SJSA1 (cell line): ENCODE results near the gene CNTNAP5. TPM values are rescaled to one million over a fixed set of nuclear protein-coding genes. Genes with fewer than 3 reads are reported as not detected.

Experiments
- DNase-seq, 2 experiments: peaks; one replicate each; pipeline ENCODE4 v3.0.0-alpha.2; 2015 to 2020; ENCODE audit warnings: low spot score in 2 of 2, low read depth in 1 of 2
- H3K27ac ChIP-seq: fragments of 250-450 bp; sonication (Bioruptor Pico); 2 replicates; pipeline ENCODE4 v1.5.1; 2020; ENCODE audit warnings: mild to moderate bottlenecking, moderate library complexity
- H3K27me3 ChIP-seq: fragments of 250-450 bp; sonication (Bioruptor Pico); replicated peaks from 2 replicates; pipeline ENCODE4 v1.5.1; 2020; ENCODE audit warnings: mild to moderate bottlenecking, moderate library complexity
- H3K36me3 ChIP-seq: fragments of 250-450 bp; sonication (Bioruptor Pico); 2 replicates; pipeline ENCODE4 v1.5.1; 2020; ENCODE audit warnings: mild to moderate bottlenecking
- H3K4me1 ChIP-seq: fragments of 250-450 bp; sonication (Bioruptor Pico); replicated peaks from 2 replicates; pipeline ENCODE4 v1.6.1; 2021; ENCODE audit warnings: mild to moderate bottlenecking
- H3K4me3 ChIP-seq: fragments of 250-450 bp; sonication (Bioruptor Pico); 2 replicates; pipeline ENCODE4 v1.5.1; 2020; ENCODE audit warnings: mild to moderate bottlenecking
- H3K9me3 ChIP-seq: fragments of 250-450 bp; sonication (Bioruptor Pico); replicated peaks from 2 replicates; pipeline ENCODE4 v1.5.1; 2020; ENCODE audit warnings: mild to moderate bottlenecking
- total RNA-seq: library from RNA; depleted of rRNA; stranded (reverse); fragments of >200 nt; shearing (Covaris generic); gene quantifications from 2 replicates; pipeline ENCODE4 v1.2.3, GENCODE V29; 2014; rRNA removed

CNTNAP5 gene
- not detected in 2 replicates for total RNA-seq

- H3K4me3 ChIP-seq = no peak within 1 kb of the TSS
- no peak for DNase-seq
- no peaks in the 10 kb centered on the region for H3K36me3 ChIP-seq
- H3K27me3 ChIP-seq = no peaks in the 10 kb centered on the region
- H3K9me3 ChIP-seq = no peaks in the 10 kb centered on the region
- no peak within 1 kb of the TSS for H3K27ac ChIP-seq
- H3K4me1 ChIP-seq = no peaks in the 10 kb centered on the region
Measured at GRCh38 chr2:124025171-124025580, at the start of gene CNTNAP5. Gene CNTNAP5, plus strand, starts transcription at chr2:124025287. Its CDS starts 364 bp downstream, at chr2:124025651.

- no peak overlapping the region for H3K27ac ChIP-seq
- no peaks in the 10 kb centered on the region for H3K9me3 ChIP-seq
- no peaks in the 10 kb centered on the region for H3K4me1 ChIP-seq
Measured at GRCh38 chr2:123976054-123976648, 48.9 kb upstream of the CNTNAP5 start.

GRCh38 chr2:123993728-123994323 is 31.3 kb upstream of the CNTNAP5 start:
- no peak overlapping the region for H3K4me3 ChIP-seq
- DNase-seq = peak in 1 of 2 experiments; percentile 1
- no peaks in the 10 kb centered on the region for H3K27me3 ChIP-seq
- H3K9me3 ChIP-seq = no peaks in the 10 kb centered on the region
- no peaks in the 10 kb centered on the region for H3K4me1 ChIP-seq
- no peaks in the 10 kb centered on the region for H3K36me3 ChIP-seq
- H3K27ac ChIP-seq = no peak overlapping the region

More at GRCh38 chr2:123976054-123976648, 48.9 kb upstream of the CNTNAP5 start:
- Histone ChIP-seq H3K27me3 (no peaks in the 10 kb centered on the region), H3K4me3 (no peak overlapping the region), H3K36me3 (no peaks in the 10 kb centered on the region)
- no peak for DNase-seq

- H3K9me3 ChIP-seq = no peaks in the 10 kb centered on the region
- H3K27ac ChIP-seq = no peak overlapping the region
- no peak overlapping the region for H3K4me3 ChIP-seq
- H3K36me3 ChIP-seq = no peaks in the 10 kb centered on the region
- H3K4me1 ChIP-seq = no peaks in the 10 kb centered on the region
- no peaks in the 10 kb centered on the region for H3K27me3 ChIP-seq
- no peak for DNase-seq
Measured at GRCh38 chr2:123999681-124000080, 25.4 kb upstream of the CNTNAP5 start.

- H3K27me3 ChIP-seq = no peaks in the 10 kb centered on the region
- no peaks in the 10 kb centered on the region for H3K36me3 ChIP-seq
- no peaks in the 10 kb centered on the region for H3K4me1 ChIP-seq
- DNase-seq = no peak
- no peak overlapping the region for H3K4me3 ChIP-seq
- no peaks in the 10 kb centered on the region for H3K9me3 ChIP-seq
- no peak overlapping the region for H3K27ac ChIP-seq
Measured at GRCh38 chr2:124001696-124002430, 23.2 kb upstream of the CNTNAP5 start.

GRCh38 chr2:124018890-124019289 is 6.2 kb upstream of the CNTNAP5 start:
- no peak for DNase-seq
- no peaks in the 10 kb centered on the region for H3K27me3 ChIP-seq
- H3K4me3 ChIP-seq = no peak overlapping the region
- H3K36me3 ChIP-seq = no peaks in the 10 kb centered on the region
- H3K27ac ChIP-seq = no peak overlapping the region
- H3K9me3 ChIP-seq = no peaks in the 10 kb centered on the region
- no peaks in the 10 kb centered on the region for H3K4me1 ChIP-seq

GRCh38 chr2:124024561-124025170 is 421 bp upstream of the CNTNAP5 start:
- Histone ChIP-seq H3K27ac (no peak overlapping the region), H3K4me3 (no peak overlapping the region), H3K36me3 (no peaks in the 10 kb centered on the region), H3K4me1 (no peaks in the 10 kb centered on the region), H3K9me3 (no peaks in the 10 kb centered on the region), H3K27me3 (no peaks in the 10 kb centered on the region)
- DNase-seq = no peak

GRCh38 chr2:124025891-124026434 is 876 bp downstream of the CNTNAP5 start:
- no peaks in the 10 kb centered on the region for H3K4me1 ChIP-seq
- no peaks in the 10 kb centered on the region for H3K36me3 ChIP-seq
- DNase-seq = no peak
- no peak overlapping the region for H3K27ac ChIP-seq
- H3K27me3 ChIP-seq = no peaks in the 10 kb centered on the region
- no peaks in the 10 kb centered on the region for H3K9me3 ChIP-seq
- H3K4me3 ChIP-seq = no peak overlapping the region

- Histone ChIP-seq H3K27ac (no peak overlapping the region), H3K9me3 (no peaks in the 10 kb centered on the region), H3K4me1 (no peaks in the 10 kb centered on the region), H3K4me3 (no peak overlapping the region), H3K36me3 (no peaks in the 10 kb centered on the region), H3K27me3 (no peaks in the 10 kb centered on the region)
- no peak for DNase-seq
Measured at GRCh38 chr2:124026503-124026902, 1.4 kb downstream of the CNTNAP5 start.

GRCh38 chr2:124027182-124027581 is 2.1 kb downstream of the CNTNAP5 start:
- Histone ChIP-seq H3K27ac (no peak overlapping the region), H3K9me3 (no peaks in the 10 kb centered on the region), H3K4me1 (no peaks in the 10 kb centered on the region), H3K27me3 (no peaks in the 10 kb centered on the region), H3K4me3 (no peak overlapping the region), H3K36me3 (no peaks in the 10 kb centered on the region)
- DNase-seq = peak in 1 of 2 experiments; percentile 3

GRCh38 chr2:124032799-124033198 is 7.7 kb downstream of the CNTNAP5 start:
- no peak for DNase-seq
- Histone ChIP-seq H3K4me3 (no peak overlapping the region), H3K9me3 (no peaks in the 10 kb centered on the region), H3K36me3 (no peaks in the 10 kb centered on the region), H3K27ac (no peak overlapping the region), H3K27me3 (no peaks in the 10 kb centered on the region), H3K4me1 (no peaks in the 10 kb centered on the region)

- Histone ChIP-seq H3K36me3 (no peaks in the 10 kb centered on the region), H3K27me3 (no peaks in the 10 kb centered on the region), H3K4me1 (no peaks in the 10 kb centered on the region), H3K9me3 (no peaks in the 10 kb centered on the region), H3K27ac (no peak overlapping the region), H3K4me3 (no peak overlapping the region)
- no peak for DNase-seq
Measured at GRCh38 chr2:124034265-124034664, 9.2 kb downstream of the CNTNAP5 start.

GRCh38 chr2:124035001-124035400 is 9.9 kb downstream of the CNTNAP5 start:
- Histone ChIP-seq H3K27me3 (no peaks in the 10 kb centered on the region), H3K4me3 (no peak overlapping the region), H3K4me1 (no peaks in the 10 kb centered on the region), H3K9me3 (no peaks in the 10 kb centered on the region), H3K36me3 (no peaks in the 10 kb centered on the region), H3K27ac (no peak overlapping the region)
- DNase-seq = no peak

GRCh38 chr2:124039032-124039431 is 13.9 kb downstream of the CNTNAP5 start:
- H3K27me3 ChIP-seq = no peaks in the 10 kb centered on the region
- H3K9me3 ChIP-seq = no peaks in the 10 kb centered on the region; the same call in 1 of the 2 replicates
- H3K36me3 ChIP-seq = no peaks in the 10 kb centered on the region
- no peak overlapping the region for H3K27ac ChIP-seq
- H3K4me3 ChIP-seq = no peak overlapping the region
- no peak for DNase-seq
- H3K4me1 ChIP-seq = no peaks in the 10 kb centered on the region
